ENCODE results near the gene C17orf107.
"Not testable (repeated sequence)": the region's sequence is repeated elsewhere in the genome, so short reads cannot be mapped to it uniquely, and the experiment has no call there.

Gene C17orf107

GRCh38 chr17:4901108-4901647 is 1.8 kb downstream of the C17orf107 start:
- no peak for DNase-seq

- no peak for DNase-seq
Observed at GRCh38 chr17:4901648-4902344, 2.5 kb downstream of the C17orf107 start.

GRCh38 chr17:4902540-4902939 is 3.2 kb downstream of the C17orf107 start:
- no peak for DNase-seq

GRCh38 chr17:4903051-4903818 is 3.9 kb downstream of the C17orf107 start, which contains the start of gene CHRNE:
CHRNE (minus strand) TSS chr17:4903098; CDS start chr17:4903063, 35 bp downstream.
- peak; percentile 82 for DNase-seq

GRCh38 chr17:4906642-4907041 is 7.3 kb downstream of the C17orf107 start:
- DNase-seq = not testable (repeated sequence)

- no peak for DNase-seq
Observed at GRCh38 chr17:4908301-4908700, 9.0 kb downstream of the C17orf107 start.

- DNase-seq = peak; percentile 77
Observed at GRCh38 chr17:4908711-4909496, 9.6 kb downstream of the C17orf107 start.

GRCh38 chr17:4913994-4914393 is 14.7 kb downstream of the C17orf107 start:
- no peak for DNase-seq

- DNase-seq = not testable (repeated sequence)
Observed at GRCh38 chr17:4914551-4914950, 15.2 kb downstream of the C17orf107 start.

GRCh38 chr17:4919511-4920047 is 20.2 kb downstream of the C17orf107 start:
- no peak for DNase-seq

- no peak for DNase-seq
Observed at GRCh38 chr17:4920351-4921048, 21.2 kb downstream of the C17orf107 start.

GRCh38 chr17:4921320-4921719 is 22.0 kb downstream of the C17orf107 start:
- no peak for DNase-seq

GRCh38 chr17:4926577-4927335 is 27.4 kb downstream of the C17orf107 start:
- DNase-seq = not testable (repeated sequence)

- no peak for DNase-seq
Observed at GRCh38 chr17:4928881-4929280, 29.5 kb downstream of the C17orf107 start.

GRCh38 chr17:4931963-4932362 is 32.6 kb downstream of the C17orf107 start, which contains the start of gene GP1BA:
GP1BA (plus strand) TSS chr17:4932277; CDS start chr17:4932605, 328 bp downstream.
- no peak for DNase-seq

GRCh38 chr17:4932756-4933155 is 33.4 kb downstream of the C17orf107 start:
- no peak for DNase-seq

GRCh38 chr17:4933646-4934045 is 34.3 kb downstream of the C17orf107 start:
- DNase-seq = no peak

- DNase-seq = peak; percentile 37
Observed at GRCh38 chr17:4934173-4934979, 35.0 kb downstream of the C17orf107 start.

- no peak for DNase-seq
Observed at GRCh38 chr17:4935650-4936049, 36.3 kb downstream of the C17orf107 start.

GRCh38 chr17:4936436-4936835 is 37.1 kb downstream of the C17orf107 start:
- no peak for DNase-seq

Data from activated CD4-positive, alpha-beta T cell treated with anti-CD3 and anti-CD28 coated beads, Interleukin-10, Interleukin-2, amounts not matched to agents 100 ng/mL and 50 ng/mL, durations not matched to agents 16 hours and 8 hours (primary cell).